Measurements from ENCODE around the gene ABCB6.
"Not testable (repeated sequence)": the region's sequence is repeated elsewhere in the genome, so short reads cannot be mapped to it uniquely, and the experiment has no call there.

The ABCB6 gene

GRCh38 chr2:219213486-219214071 is 5.2 kb downstream of the ABCB6 start:
- DNase-seq (ENCODE audit: low read depth in 2 of 2): no peak

GRCh38 chr2:219213026-219213415 is 5.7 kb downstream of the ABCB6 start:
- DNase-seq (ENCODE audit: low read depth in 2 of 2): no peak

- no peak for DNase-seq (ENCODE audit: low read depth in 2 of 2)
These were observed 7.8 kb downstream of the ABCB6 start for GRCh38 chr2:219210886-219211362.

- DNase-seq (ENCODE audit: low read depth in 2 of 2): no peak
These were observed 8.4 kb downstream of the ABCB6 start for GRCh38 chr2:219210196-219210885.

GRCh38 chr2:219209236-219210195 is 9.2 kb downstream of the ABCB6 start:
- no peak for DNase-seq (ENCODE audit: low read depth in 2 of 2)

- DNase-seq (ENCODE audit: low read depth in 2 of 2): no peak
These were observed 10.6 kb downstream of the ABCB6 start for GRCh38 chr2:219207884-219208740.

GRCh38 chr2:219207134-219207883 is 11.4 kb downstream of the ABCB6 start:
- DNase-seq (ENCODE audit: low read depth in 2 of 2): no peak

- peak; percentile 90 to 93 for DNase-seq (ENCODE audit: low read depth in 2 of 2)
These were observed 12.2 kb downstream of the ABCB6 start, which contains the start of gene ZFAND2B for GRCh38 chr2:219206328-219207133. Gene ZFAND2B, plus strand, starts transcription at chr2:219206782. Its CDS starts 206 bp downstream, at chr2:219206988.

- DNase-seq (ENCODE audit: low read depth in 2 of 2): no peak
These were observed 12.8 kb downstream of the ABCB6 start for GRCh38 chr2:219205981-219206327.

GRCh38 chr2:219205165-219205538 is 13.6 kb downstream of the ABCB6 start:
- no peak for DNase-seq (ENCODE audit: low read depth in 2 of 2)

GRCh38 chr2:219204425-219205164 is 14.2 kb downstream of the ABCB6 start:
- no peak for DNase-seq (ENCODE audit: low read depth in 2 of 2)

- not testable (repeated sequence) for DNase-seq (ENCODE audit: low read depth in 2 of 2)
These were observed 17.4 kb downstream of the ABCB6 start for GRCh38 chr2:219201331-219201730.

GRCh38 chr2:219200502-219201326 is 18.0 kb downstream of the ABCB6 start:
- DNase-seq (ENCODE audit: low read depth in 2 of 2): not testable (repeated sequence)

- no peak for DNase-seq (ENCODE audit: low read depth in 2 of 2)
These were observed 19.1 kb downstream of the ABCB6 start for GRCh38 chr2:219199470-219200211.

GRCh38 chr2:219198974-219199373 is 19.8 kb downstream of the ABCB6 start:
- no peak for DNase-seq (ENCODE audit: low read depth in 2 of 2)

GRCh38 chr2:219197388-219197787 is 21.4 kb downstream of the ABCB6 start:
- DNase-seq (ENCODE audit: low read depth in 2 of 2): no peak

- DNase-seq (ENCODE audit: low read depth in 2 of 2): no peak
These were observed 31.9 kb downstream of the ABCB6 start for GRCh38 chr2:219186754-219187456.

Data from stimulated activated CD8-positive, alpha-beta memory T cell treated with anti-CD3 and anti-CD28 coated beads, Interleukin-2, amount 100 ng/mL, for 48 hours (primary cell).